Measurements from ENCODE around the gene RBFOX1. TPM values are rescaled to one million over a fixed set of nuclear protein-coding genes. Genes with fewer than 3 reads are reported as not detected.

Gene RBFOX1
- total and polyA plus RNA-seq, 5 donors = 22.5 to 80.8 (median 65.0) TPM

DNA sequence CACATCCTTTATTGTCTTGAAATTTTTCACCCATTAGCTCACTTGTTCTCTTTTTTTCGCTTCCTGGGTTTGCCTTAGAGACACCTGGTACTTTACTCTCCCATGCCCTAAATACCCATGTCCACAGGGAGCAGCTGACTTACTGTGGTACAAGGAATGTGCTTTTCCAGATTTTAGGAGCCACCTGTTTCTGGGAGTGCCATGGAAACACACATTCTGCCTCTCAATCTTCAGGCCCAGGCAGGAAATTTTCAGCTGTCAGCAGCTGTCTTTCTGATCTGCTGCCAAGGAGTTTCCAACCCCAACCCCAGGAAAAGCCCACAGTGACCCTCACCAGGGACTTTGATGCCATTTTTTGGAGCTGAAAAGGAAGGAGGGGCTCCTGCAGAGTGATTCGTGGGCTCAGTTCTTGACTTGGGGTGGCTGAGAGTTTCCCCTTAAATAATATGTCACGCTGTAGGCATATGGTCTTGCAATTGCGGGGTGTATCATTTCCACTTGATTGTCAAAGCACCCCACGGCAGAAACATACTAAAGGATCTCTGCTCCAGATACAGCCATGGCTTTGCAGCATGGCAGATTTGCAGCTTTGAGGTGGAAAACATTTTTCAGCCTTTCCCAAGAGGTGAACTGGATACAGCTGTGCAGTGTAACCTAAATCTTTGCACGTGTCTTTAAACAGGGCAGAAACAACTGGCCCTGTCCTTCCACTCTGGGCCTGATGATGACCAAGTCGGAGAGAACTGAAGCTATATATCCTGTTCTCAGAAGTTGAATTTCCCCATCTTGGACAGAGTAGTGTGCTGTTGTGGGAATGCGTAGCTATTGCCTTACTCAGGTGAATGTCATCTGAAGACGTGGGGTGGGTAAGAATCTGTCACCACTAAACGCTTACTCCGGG is 19.2 kb downstream of the RBFOX1 start:
- WGBS = 63% methylated on average over 11 of the region's 11 CpGs
- intact Hi-C loops (cut with DNase I) = no loop called here
- no peak overlapping the region for H3K27ac ChIP-seq (ENCODE audit: low read length)

DNA sequence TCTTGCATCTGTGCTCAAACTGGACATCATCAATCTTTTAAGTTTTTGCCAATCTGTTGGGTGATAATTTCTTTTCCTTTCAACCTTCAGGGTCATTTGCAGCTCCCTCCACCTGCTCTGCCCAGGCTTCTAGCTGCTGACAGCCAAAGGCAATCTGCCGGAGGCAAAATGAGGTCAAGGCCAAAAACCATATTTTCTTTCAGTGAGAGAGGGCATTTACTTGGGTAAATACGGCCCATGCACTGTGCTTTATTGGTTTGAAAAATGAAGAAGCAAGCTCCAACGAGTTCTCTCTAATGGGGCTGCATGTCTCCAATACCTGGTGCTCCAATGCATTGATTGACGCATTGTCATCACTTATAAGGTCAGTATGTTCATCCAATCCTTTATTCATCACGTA is 23.1 kb downstream of the RBFOX1 start:
- Histone ChIP-seq H3K4me1 (ENCODE audit: control insufficient read depth, insufficient read depth, low read length) (peaks cover 4% of the 10 kb centered on the region), H3K9me3 (ENCODE audit: control insufficient read depth, low read length) (no peaks in the 10 kb centered on the region), H3K27me3 (ENCODE audit: control insufficient read depth, insufficient read depth) (no peaks in the 10 kb centered on the region), H3K4me3 (ENCODE audit: low read length) (no peak overlapping the region), H3K27ac (ENCODE audit: low read length) (no peak overlapping the region)
- DNase-seq (no peak), ATAC-seq (no peak)
- intact Hi-C loops (cut with DNase I) = no loop called here
- 67% methylated on average over 5 of the region's 5 CpGs for whole genome bisulfite sequencing

More for the DNA sequence above, 19.2 kb downstream of the RBFOX1 start:
- no peak for DNase-seq
- no peak for ATAC-seq
- Histone ChIP-seq H3K4me1 (ENCODE audit: control insufficient read depth, insufficient read depth, low read length) (peaks cover 8% of the 10 kb centered on the region), H3K9me3 (ENCODE audit: control insufficient read depth, low read length) (no peaks in the 10 kb centered on the region), H3K27me3 (ENCODE audit: control insufficient read depth, insufficient read depth) (no peaks in the 10 kb centered on the region), H3K4me3 (ENCODE audit: low read length) (no peak overlapping the region)

DNA sequence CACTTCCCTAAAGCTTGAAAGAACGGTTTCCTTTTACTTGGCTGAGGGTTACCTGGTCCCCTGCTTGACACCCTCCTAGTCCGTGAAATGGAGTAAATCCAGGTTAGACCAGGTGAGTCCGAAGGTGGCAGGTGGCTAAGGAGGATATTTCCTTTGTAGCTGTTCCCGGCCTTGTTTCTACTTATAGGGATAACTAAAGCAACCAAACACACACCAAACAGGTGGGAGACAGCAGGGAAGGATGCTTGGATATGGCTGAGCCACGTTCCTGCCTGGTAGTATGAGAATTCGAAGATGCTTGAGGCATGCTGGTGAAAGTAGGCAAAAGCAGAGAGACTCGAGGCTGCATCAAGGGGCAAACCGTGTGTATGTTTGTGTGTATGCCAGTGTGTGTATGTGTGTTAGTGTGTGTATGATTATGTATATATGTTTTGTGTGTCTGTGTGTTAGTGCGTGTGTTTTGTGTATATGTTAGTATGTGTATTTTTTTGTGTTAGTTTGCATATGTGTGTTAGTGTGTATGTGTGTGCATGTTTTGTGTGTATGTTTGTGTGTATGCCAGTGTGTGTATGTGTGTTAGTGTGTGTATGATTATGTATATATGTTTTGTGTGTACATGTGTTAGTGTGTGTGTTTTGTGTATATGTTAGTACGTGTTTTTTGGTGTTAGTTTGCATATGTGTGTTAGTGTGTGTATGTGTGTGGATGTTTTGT is 28.9 kb downstream of the RBFOX1 start:
- intact Hi-C loops (cut with DNase I) = no loop called here
- 82% methylated on average over 10 of the region's 10 CpGs for WGBS
- Histone ChIP-seq H3K9me3 (ENCODE audit: control insufficient read depth, low read length) (no peaks in the 10 kb centered on the region), H3K27me3 (ENCODE audit: control insufficient read depth, insufficient read depth) (no peaks in the 10 kb centered on the region), H3K4me1 (ENCODE audit: control insufficient read depth, insufficient read depth, low read length) (peaks cover 5% of the 10 kb centered on the region), H3K4me3 (ENCODE audit: low read length) (no peak overlapping the region), H3K27ac (ENCODE audit: low read length) (no peak overlapping the region)
- DNase-seq = no peak
- no peak for ATAC-seq

DNA sequence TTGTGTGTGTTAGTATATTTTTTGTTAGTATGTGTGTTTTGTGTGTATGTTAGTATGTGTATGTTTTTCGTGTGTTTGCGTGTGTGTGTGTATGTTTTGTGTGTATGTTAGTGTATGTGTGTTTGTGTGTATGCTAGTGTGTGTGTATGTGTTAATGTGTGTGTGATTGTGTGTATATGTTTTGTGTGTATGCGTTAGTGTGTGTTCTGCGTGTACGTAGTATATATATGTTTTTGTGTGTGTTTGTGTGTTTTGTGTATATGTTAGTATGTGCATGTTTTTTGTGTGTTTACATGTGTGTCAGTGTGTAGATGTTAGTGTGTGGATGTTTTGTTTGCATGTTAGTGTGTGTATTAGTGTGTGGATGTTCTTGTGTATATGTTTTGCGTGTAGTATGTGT is 29.6 kb downstream of the RBFOX1 start:
- ATAC-seq (no peak), DNase-seq (no peak)
- H3K27me3 ChIP-seq (ENCODE audit: control insufficient read depth, insufficient read depth) = no peaks in the 10 kb centered on the region
- intact Hi-C loops (cut with DNase I) = no loop called here
- H3K4me3 ChIP-seq (ENCODE audit: low read length) = no peak overlapping the region
- H3K9me3 ChIP-seq (ENCODE audit: control insufficient read depth, low read length) = no peaks in the 10 kb centered on the region
- H3K27ac ChIP-seq (ENCODE audit: low read length) = no peak overlapping the region
- H3K4me1 ChIP-seq (ENCODE audit: control insufficient read depth, insufficient read depth, low read length) = peaks cover 5% of the 10 kb centered on the region
- 94% methylated on average over 6 of the region's 6 CpGs for WGBS

DNA sequence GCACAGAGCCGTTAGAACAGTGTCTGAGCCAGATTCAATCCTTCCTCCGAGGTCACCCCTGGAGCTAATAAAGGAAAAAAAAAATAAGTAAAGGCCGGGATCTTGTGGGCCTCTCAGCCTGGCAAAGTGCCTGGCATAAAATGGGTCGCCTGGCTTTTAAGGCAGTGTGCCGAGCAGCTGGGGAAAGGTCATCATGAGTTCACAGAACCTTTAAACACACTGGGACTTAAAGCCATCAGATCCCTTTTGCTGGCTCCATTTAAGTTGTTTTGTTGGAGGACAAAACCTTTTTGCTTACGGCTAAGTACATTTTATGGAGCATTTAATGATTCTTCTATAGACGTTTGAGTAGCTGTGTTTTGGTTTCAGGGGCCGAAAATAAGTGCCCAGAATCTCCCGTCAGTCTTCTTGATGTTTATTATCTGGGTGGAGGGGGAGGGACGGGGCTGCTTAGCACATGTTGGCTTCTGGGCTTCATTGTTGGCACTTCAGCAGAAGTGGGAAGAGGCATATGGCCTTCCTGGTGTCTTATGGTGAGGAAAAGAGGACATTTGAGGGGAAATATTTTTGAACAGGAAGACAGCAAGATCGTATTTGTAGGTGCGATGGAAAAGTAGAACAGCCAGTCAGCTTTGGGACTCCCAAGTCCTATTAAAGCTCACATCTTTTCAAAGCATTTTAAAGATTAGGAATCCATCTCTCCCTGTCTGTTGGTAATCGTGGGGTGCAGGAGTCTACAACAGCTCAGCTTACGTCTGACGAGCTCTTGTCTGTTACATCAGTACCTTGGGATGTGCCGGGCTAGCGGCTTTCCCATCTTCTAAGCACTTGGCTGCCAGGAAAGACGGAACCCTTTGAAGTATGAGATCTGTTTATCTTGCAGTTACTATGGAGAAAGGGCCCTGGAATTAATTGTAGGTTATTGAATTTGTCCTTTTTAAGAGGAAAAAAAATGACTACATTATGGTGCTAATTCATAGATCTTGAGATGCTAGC is 31.1 kb downstream of the RBFOX1 start:
- Histone ChIP-seq H3K27ac (ENCODE audit: low read length) (peak overlapping the region; percentile 70), H3K9me3 (ENCODE audit: control insufficient read depth, low read length) (no peaks in the 10 kb centered on the region), H3K4me3 (ENCODE audit: low read length) (no peak overlapping the region), H3K27me3 (ENCODE audit: control insufficient read depth, insufficient read depth) (no peaks in the 10 kb centered on the region), H3K4me1 (ENCODE audit: control insufficient read depth, insufficient read depth, low read length) (peaks cover 5% of the 10 kb centered on the region)
- intact Hi-C loops (cut with DNase I) = no loop called here
- 18% methylated on average over 18 of the region's 18 CpGs for WGBS
- DNase-seq = peak; percentile 33 to 64 (median 49)
- peak; percentile 33 to 38 for ATAC-seq

DNA sequence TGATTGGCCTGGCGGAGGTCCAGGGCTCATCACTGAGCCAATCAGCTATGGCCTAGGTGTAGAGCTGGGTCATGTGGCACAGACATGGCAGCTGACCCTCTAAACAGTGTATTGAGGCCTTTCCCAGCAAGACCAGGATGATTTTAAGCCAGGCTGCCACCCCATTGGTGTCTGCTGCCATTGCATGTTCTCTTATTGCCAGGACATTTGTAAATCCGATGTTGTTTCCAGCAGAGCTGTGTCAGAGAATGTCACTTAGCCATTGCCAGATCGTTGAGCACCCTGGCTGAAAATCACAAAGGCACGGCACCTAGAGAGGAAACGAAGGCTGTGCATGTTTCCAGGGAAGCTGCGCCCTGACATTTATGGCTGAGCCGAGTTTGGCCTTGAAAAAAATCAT is 33.4 kb downstream of the RBFOX1 start:
- ATAC-seq (peak in 1 of 2 donors; percentile 47), DNase-seq (no peak)
- H3K27ac ChIP-seq (ENCODE audit: low read length) = peak overlapping the region; percentile 59
- H3K27me3 ChIP-seq (ENCODE audit: control insufficient read depth, insufficient read depth) = no peaks in the 10 kb centered on the region
- H3K4me1 ChIP-seq (ENCODE audit: control insufficient read depth, insufficient read depth, low read length) = peaks cover 5% of the 10 kb centered on the region
- intact Hi-C loops (cut with DNase I) = no loop called here
- H3K4me3 ChIP-seq (ENCODE audit: low read length) = no peak overlapping the region
- WGBS = 66% methylated on average over 7 of the region's 7 CpGs
- H3K9me3 ChIP-seq (ENCODE audit: control insufficient read depth, low read length) = no peaks in the 10 kb centered on the region

DNA sequence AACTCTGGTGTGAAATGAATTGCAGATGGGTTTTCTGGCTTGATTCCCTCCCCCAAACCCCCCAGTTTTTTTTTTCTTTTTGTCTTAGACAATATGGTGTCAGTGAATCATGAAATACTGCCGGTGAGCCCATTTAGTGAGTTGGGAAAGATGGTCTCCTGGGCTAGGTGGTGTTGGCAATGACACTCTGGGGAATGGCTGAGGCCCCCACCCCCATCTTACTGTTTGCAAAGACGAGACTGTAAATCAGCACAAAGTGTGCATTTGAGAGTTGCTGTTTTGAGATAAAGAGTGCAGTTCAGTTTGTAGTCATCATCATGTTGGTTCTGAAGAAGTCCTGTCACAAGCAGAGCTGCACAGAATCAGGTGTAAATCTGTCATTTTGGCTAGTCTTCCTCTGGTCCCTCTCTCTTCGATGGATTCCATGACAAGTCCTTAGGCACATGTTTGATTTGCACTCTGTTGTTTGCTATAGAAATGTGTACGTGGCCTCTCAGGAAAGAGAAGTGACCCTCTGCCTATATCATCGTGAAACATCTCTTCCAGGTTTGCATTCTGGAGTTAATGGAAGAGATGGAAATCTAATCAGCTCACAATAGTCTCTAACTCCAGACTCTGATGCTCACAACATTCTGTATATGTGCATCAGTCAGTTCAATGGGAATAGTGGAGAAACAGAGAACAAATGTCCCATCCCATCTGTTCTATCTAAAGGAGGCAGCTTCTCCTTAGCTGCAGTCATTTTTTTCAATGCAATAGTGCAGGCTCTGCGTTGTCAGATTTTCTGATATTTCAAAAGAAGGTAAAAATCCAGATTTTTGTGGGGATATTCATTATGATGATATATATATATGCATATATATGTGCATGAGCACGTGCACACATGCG is 34.6 kb downstream of the RBFOX1 start:
- ATAC-seq (no peak), DNase-seq (no peak)
- Histone ChIP-seq H3K4me1 (ENCODE audit: control insufficient read depth, insufficient read depth, low read length) (peaks cover 5% of the 10 kb centered on the region), H3K27ac (ENCODE audit: low read length) (no peak overlapping the region), H3K9me3 (ENCODE audit: control insufficient read depth, low read length) (no peaks in the 10 kb centered on the region), H3K4me3 (ENCODE audit: low read length) (no peak overlapping the region), H3K27me3 (ENCODE audit: control insufficient read depth, insufficient read depth) (no peaks in the 10 kb centered on the region)
- WGBS = 72% methylated on average over 8 of the region's 8 CpGs
- intact Hi-C loops (cut with DNase I) = no loop called here

DNA sequence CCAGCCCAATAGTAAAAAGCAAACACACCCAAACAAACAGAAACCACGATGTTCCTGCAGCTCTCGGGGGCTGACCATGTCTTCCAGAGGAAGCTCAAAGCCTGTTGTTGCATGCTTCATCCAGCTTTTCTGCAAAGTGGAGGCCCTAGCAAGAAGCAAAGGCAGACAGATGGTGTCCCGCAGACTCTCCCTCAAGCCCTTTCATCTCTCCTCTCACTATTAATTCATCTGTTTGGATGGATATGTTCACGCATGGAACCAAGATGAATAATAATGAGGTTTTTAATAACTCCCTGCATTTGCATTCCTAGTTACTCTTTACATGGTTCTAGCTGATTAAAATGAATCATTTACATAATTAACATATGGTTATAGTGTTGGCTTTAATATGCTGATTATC is 36.6 kb downstream of the RBFOX1 start:
- no peak for DNase-seq
- ATAC-seq = no peak
- Histone ChIP-seq H3K27ac (ENCODE audit: low read length) (no peak overlapping the region), H3K4me3 (ENCODE audit: low read length) (no peak overlapping the region), H3K27me3 (ENCODE audit: control insufficient read depth, insufficient read depth) (no peaks in the 10 kb centered on the region), H3K9me3 (ENCODE audit: control insufficient read depth, low read length) (no peaks in the 10 kb centered on the region), H3K4me1 (ENCODE audit: control insufficient read depth, insufficient read depth, low read length) (no peaks in the 10 kb centered on the region)
- WGBS = 63% methylated on average over 4 of the region's 4 CpGs
- intact Hi-C loops (cut with DNase I) = no loop called here

DNA sequence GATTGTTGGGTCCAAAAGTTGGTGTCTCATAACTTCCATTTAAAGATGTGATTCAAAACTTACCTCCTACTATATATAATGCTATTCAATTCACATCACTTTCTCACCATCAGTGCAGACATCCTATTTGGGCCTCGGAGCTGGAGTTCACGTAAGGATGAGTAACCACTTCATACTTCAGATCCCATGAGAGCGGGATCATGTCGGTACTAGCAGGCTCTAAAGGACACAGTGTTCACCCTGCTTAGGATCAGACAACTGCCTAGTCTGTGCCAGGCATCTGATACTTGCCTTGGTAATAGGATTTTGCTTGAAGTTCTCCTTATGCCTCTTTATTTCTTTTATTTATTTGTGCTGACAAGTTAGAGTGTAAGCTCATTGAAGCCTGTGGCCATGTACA is 39.5 kb downstream of the RBFOX1 start:
- H3K4me1 ChIP-seq (ENCODE audit: control insufficient read depth, insufficient read depth, low read length) = no peaks in the 10 kb centered on the region
- H3K27me3 ChIP-seq (ENCODE audit: control insufficient read depth, insufficient read depth) = no peaks in the 10 kb centered on the region
- H3K9me3 ChIP-seq (ENCODE audit: control insufficient read depth, low read length) = no peaks in the 10 kb centered on the region
- no peak overlapping the region for H3K27ac ChIP-seq (ENCODE audit: low read length)
- no peak for DNase-seq
- no peak overlapping the region for H3K4me3 ChIP-seq (ENCODE audit: low read length)
- WGBS = 64% methylated on average over 4 of the region's 4 CpGs
- intact Hi-C loops (cut with DNase I) = no loop called here
- peak; percentile 85 to 88 for ATAC-seq

DNA sequence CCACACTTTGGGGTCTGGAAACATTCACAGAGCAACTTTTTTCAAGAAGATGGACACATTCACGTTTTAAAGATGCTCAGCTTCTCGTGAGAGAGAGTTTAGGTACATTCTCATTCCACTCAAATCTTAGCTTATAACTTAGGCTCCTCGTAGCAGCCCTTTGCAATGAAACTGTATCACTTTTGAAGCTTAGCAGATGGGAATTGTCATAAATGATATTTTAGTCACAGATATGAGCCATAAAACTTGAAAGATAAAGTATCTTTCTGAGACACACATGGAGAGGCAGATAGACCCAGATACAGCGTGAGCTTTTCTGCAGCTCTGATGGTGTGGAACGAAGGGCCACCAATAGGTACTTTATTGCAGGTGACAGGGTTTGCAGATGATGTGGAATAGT is 41.1 kb downstream of the RBFOX1 start:
- WGBS = 57% methylated on average over 5 of the region's 5 CpGs
- H3K9me3 ChIP-seq (ENCODE audit: control insufficient read depth, low read length) = no peaks in the 10 kb centered on the region
- no peak overlapping the region for H3K27ac ChIP-seq (ENCODE audit: low read length)
- intact Hi-C loops (cut with DNase I) = no loop called here
- H3K27me3 ChIP-seq (ENCODE audit: control insufficient read depth, insufficient read depth) = no peaks in the 10 kb centered on the region
- H3K4me3 ChIP-seq (ENCODE audit: low read length) = no peak overlapping the region
- H3K4me1 ChIP-seq (ENCODE audit: control insufficient read depth, insufficient read depth, low read length) = no peaks in the 10 kb centered on the region
- DNase-seq (no peak), ATAC-seq (no peak)
